Liver (tissue), 9 donors: Measurements from ENCODE around the gene PALMD. TPM values are rescaled to one million over a fixed set of nuclear protein-coding genes. Genes with fewer than 3 reads are reported as not detected.

Source experiments
- DNase-seq: peaks from one replicate; pipeline ENCODE4 v3.0.0-alpha.2; 2017; ENCODE audit warnings: low spot score
- H3K27ac ChIP-seq, 2 donors: one replicate each; pipeline ENCODE4 v1.7.0; 2013; ENCODE audit warnings: inconsistent platforms in 2 of 2, low read length in 2 of 2, control low read depth in 1 of 2, low read depth in 1 of 2, mild to moderate bottlenecking in 1 of 2
- H3K27me3 ChIP-seq, 4 donors: one replicate each; pipeline versions ENCODE4 v1.6.1 to v1.7.0; 2013; ENCODE audit warnings: low read length in 3 of 4, inconsistent platforms in 1 of 4, mild to moderate bottlenecking in 1 of 4, moderate library complexity in 1 of 4; ENCODE audit not compliant: control insufficient read depth in 4 of 4, insufficient read depth in 4 of 4
- H3K36me3 ChIP-seq, 4 donors: one replicate each; pipeline versions ENCODE4 v1.6.1 to v1.7.0; 2013; ENCODE audit warnings: low read length in 3 of 4, mild to moderate bottlenecking in 3 of 4, low read depth in 1 of 4, moderate library complexity in 1 of 4; ENCODE audit not compliant: control insufficient read depth in 4 of 4, insufficient read depth in 3 of 4
- H3K4me1 ChIP-seq, 4 donors: one replicate each; pipeline versions ENCODE4 v1.6.1 to v1.7.0; 2013; ENCODE audit warnings: low read length in 3 of 4, mild to moderate bottlenecking in 3 of 4, moderate library complexity in 1 of 4; ENCODE audit not compliant: control insufficient read depth in 4 of 4, insufficient read depth in 4 of 4
- H3K4me3 ChIP-seq, 3 donors: one replicate each; pipeline versions ENCODE4 v1.6.1 to v1.7.0; 2013; ENCODE audit warnings: low read length in 3 of 3, control low read depth in 1 of 3, low read depth in 1 of 3, mild to moderate bottlenecking in 1 of 3
- H3K9ac ChIP-seq, 2 donors: one replicate each; pipeline ENCODE4 v1.7.0; 2013; ENCODE audit warnings: low read length in 2 of 2, mild to moderate bottlenecking in 2 of 2, moderate library complexity in 2 of 2, control low read depth in 1 of 2, low read depth in 1 of 2
- H3K9me3 ChIP-seq, 4 donors: one replicate each; pipeline versions ENCODE4 v1.6.1 to v1.7.0; 2013; ENCODE audit warnings: low read length in 3 of 4; ENCODE audit not compliant: control insufficient read depth in 4 of 4
- CTCF ChIP-seq: fragments of 150-350 bp; IDR thresholded peaks from 2 replicates; pipeline ENCODE4 v1.5.1; 2017; ENCODE audit warnings: improper control_type of control experiment, low read depth, low read length; ENCODE audit not compliant: missing input control
- EGR1 ChIP-seq, 2 donors: IDR thresholded peaks; 2 replicates each; pipeline ENCODE4 v1.6.1; 2016 to 2018; ENCODE audit warnings: antibody characterized with exemption in 2 of 2, low read depth in 2 of 2
- FOXA1 ChIP-seq: IDR thresholded peaks from 2 replicates; pipeline ENCODE4 v1.6.1; 2016; ENCODE audit warnings: antibody characterized with exemption
- FOXA2 ChIP-seq: IDR thresholded peaks from 2 replicates; pipeline ENCODE4 v1.6.1; 2016; ENCODE audit warnings: antibody characterized with exemption
- GABPA ChIP-seq, 2 donors: IDR thresholded peaks in 1 of 2; conservative IDR thresholded peaks in 1 of 2; 2 replicates each; pipeline ENCODE4 v1.6.1; 2016; ENCODE audit warnings: antibody characterized with exemption in 2 of 2, mild to moderate bottlenecking in 1 of 2, moderate library complexity in 1 of 2
- HNF4A ChIP-seq, 2 donors: conservative IDR thresholded peaks; 2 replicates each; pipeline ENCODE4 v1.6.1; 2016; ENCODE audit warnings: antibody characterized with exemption in 2 of 2, mild to moderate bottlenecking in 2 of 2
- HNF4G ChIP-seq: IDR thresholded peaks from 2 replicates; pipeline ENCODE4 v1.6.1; 2016; ENCODE audit warnings: antibody characterized with exemption
- JUND ChIP-seq, 2 donors: IDR thresholded peaks; 2 replicates each; pipeline ENCODE4 v1.6.1; 2016; ENCODE audit warnings: antibody characterized with exemption in 2 of 2
- MAX ChIP-seq: IDR thresholded peaks from 2 replicates; pipeline ENCODE4 v1.6.1; 2016; ENCODE audit warnings: antibody characterized with exemption
- NR2F2 ChIP-seq: IDR thresholded peaks from 2 replicates; pipeline ENCODE4 v1.6.1; 2016; ENCODE audit warnings: antibody characterized with exemption
- RAD21 ChIP-seq, 2 donors: IDR thresholded peaks; 2 replicates each; pipeline ENCODE4 v1.6.1; 2016; ENCODE audit warnings: antibody characterized with exemption in 2 of 2, mild to moderate bottlenecking in 2 of 2
- REST ChIP-seq: IDR thresholded peaks from 2 replicates; pipeline ENCODE4 v1.6.1; 2016; ENCODE audit warnings: antibody characterized with exemption, mild to moderate bottlenecking
- RXRA ChIP-seq, 2 donors: IDR thresholded peaks; 2 replicates each; pipeline ENCODE4 v1.6.1; 2017 to 2018; ENCODE audit warnings: antibody characterized with exemption in 2 of 2, mild to moderate bottlenecking in 1 of 2
- SP1 ChIP-seq: IDR thresholded peaks from 2 replicates; pipeline ENCODE4 v1.6.1; 2018; ENCODE audit warnings: antibody characterized with exemption, mild to moderate bottlenecking
- TAF1 ChIP-seq: conservative IDR thresholded peaks from 2 replicates; pipeline ENCODE4 v1.6.1; 2016; ENCODE audit warnings: antibody characterized with exemption, mild to moderate bottlenecking
- YY1 ChIP-seq: IDR thresholded peaks from 2 replicates; pipeline ENCODE4 v1.6.1; 2016; ENCODE audit warnings: antibody characterized with exemption, mild to moderate bottlenecking
- WGBS: extraction: QIAGEN DNeasy Blood & Tissue Kit; methylation state at CpG from one replicate; pipeline ENCODE4 v1.1.7; 2013; 5-methylcytosine and 5-hydroxymethylcytosine counted together
- polyA plus RNA-seq, 2 donors: library from polyadenylated mRNA; stranded (reverse) in 1 of 2; unstranded in 1 of 2; fragments of 200-250 nt in 1 of 2; fragments of >200 nt in 1 of 2; fragmentation: Nextera tagmentation in 1 of 2; extraction: Ambion mirVana in 1 of 2; gene quantifications; one replicate each; pipeline versions ENCODE4 v1.2.1 to v1.2.3, GENCODE V29; 2013 to 2015
- total RNA-seq, 2 donors: library from RNA; depleted of rRNA; stranded (reverse); fragments of >200 nt; gene quantifications; one replicate each; pipeline ENCODE4 v1.2.3, GENCODE V29; 2014
- TF ChIP-seq, protein P1 (sequence below): IDR thresholded peaks from 2 replicates; pipeline ENCODE4 v1.6.1; 2016; ENCODE audit warnings: antibody characterized with exemption
- TF ChIP-seq, protein P2 (sequence below): IDR thresholded peaks from 2 replicates; pipeline ENCODE4 v1.6.1; 2016; ENCODE audit warnings: antibody characterized with exemption
- donor health status: healthy.
- donor health status: healthy.
- donor health status: healthy.
- donor health status: healthy.
- donor health status: healthy.

The PALMD gene
- total and polyA plus RNA-seq, 4 donors = 9.7 to 24.0 (median 19.5) TPM

- peak; percentile 37 for TF ChIP-seq MAX
- TF ChIP-seq RXRA (IDR thresholded peaks at IDR 0.05) = no peak
- no peaks in the 10 kb centered on the region for H3K27me3 ChIP-seq
- DNase-seq = no peak
- peaks cover 5 to 65% (median 42%) of the 10 kb centered on the region in 4 donors for H3K4me1 ChIP-seq
- no peak overlapping the region for H3K4me3 ChIP-seq
- no peaks in the 10 kb centered on the region for H3K36me3 ChIP-seq
- 51% methylated on average over 3 of the region's 3 CpGs for WGBS
- H3K9me3 ChIP-seq = no peaks in the 10 kb centered on the region
- H3K9ac ChIP-seq = no peak overlapping the region
- peak overlapping the region; percentile 16 to 73 for H3K27ac ChIP-seq
Observed at GRCh38 chr1:99650773-99651437, 5.0 kb downstream of the PALMD start.

- no peaks in the 10 kb centered on the region for H3K27me3 ChIP-seq
- H3K27ac ChIP-seq = no peak overlapping the region
- no peaks in the 10 kb centered on the region for H3K9me3 ChIP-seq
- H3K4me3 ChIP-seq = no peak overlapping the region
- 69% methylated on average over 2 of the region's 2 CpGs for WGBS
- no peaks in the 10 kb centered on the region for H3K36me3 ChIP-seq
- no peak for DNase-seq
- TF ChIP-seq RXRA (IDR thresholded peaks at IDR 0.05) (no peak), YY1 (no peak), EGR1 (IDR thresholded peaks at IDR 0.05; ENCODE audit: low read depth in 2 of 2) (no peak), HNF4G (no peak), TAF1 (no peak), RAD21 (IDR thresholded peaks at IDR 0.05) (no peak), NR2F2 (no peak), CTCF (no peak), GABPA (IDR thresholded peaks at IDR 0.05 in 1 of 2, conservative IDR thresholded peaks at IDR 0.05 in 1 of 2) (no peak), REST (no peak), FOXA2 (no peak), HNF4A (conservative IDR thresholded peaks at IDR 0.05) (no peak), MAX (no peak), SP1 (no peak), FOXA1 (no peak), JUND (IDR thresholded peaks at IDR 0.05) (no peak)
- TF ChIP-seq, protein P1, sequence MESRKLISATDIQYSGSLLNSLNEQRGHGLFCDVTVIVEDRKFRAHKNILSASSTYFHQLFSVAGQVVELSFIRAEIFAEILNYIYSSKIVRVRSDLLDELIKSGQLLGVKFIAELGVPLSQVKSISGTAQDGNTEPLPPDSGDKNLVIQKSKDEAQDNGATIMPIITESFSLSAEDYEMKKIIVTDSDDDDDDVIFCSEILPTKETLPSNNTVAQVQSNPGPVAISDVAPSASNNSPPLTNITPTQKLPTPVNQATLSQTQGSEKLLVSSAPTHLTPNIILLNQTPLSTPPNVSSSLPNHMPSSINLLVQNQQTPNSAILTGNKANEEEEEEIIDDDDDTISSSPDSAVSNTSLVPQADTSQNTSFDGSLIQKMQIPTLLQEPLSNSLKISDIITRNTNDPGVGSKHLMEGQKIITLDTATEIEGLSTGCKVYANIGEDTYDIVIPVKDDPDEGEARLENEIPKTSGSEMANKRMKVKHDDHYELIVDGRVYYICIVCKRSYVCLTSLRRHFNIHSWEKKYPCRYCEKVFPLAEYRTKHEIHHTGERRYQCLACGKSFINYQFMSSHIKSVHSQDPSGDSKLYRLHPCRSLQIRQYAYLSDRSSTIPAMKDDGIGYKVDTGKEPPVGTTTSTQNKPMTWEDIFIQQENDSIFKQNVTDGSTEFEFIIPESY = no peak
- TF ChIP-seq, protein P2, sequence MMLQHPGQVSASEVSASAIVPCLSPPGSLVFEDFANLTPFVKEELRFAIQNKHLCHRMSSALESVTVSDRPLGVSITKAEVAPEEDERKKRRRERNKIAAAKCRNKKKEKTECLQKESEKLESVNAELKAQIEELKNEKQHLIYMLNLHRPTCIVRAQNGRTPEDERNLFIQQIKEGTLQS = no peak
- peaks cover 8 to 73% (median 44%) of the 10 kb centered on the region in 4 donors for H3K4me1 ChIP-seq
- H3K9ac ChIP-seq = no peak overlapping the region
Observed at GRCh38 chr1:99652881-99653281, 7.0 kb downstream of the PALMD start.
